ENCODE results near the gene MYL6B.
A peak's percentile ranks its signal among the peaks of the same experiment; 100 is the strongest.

MYL6B gene

DNA sequence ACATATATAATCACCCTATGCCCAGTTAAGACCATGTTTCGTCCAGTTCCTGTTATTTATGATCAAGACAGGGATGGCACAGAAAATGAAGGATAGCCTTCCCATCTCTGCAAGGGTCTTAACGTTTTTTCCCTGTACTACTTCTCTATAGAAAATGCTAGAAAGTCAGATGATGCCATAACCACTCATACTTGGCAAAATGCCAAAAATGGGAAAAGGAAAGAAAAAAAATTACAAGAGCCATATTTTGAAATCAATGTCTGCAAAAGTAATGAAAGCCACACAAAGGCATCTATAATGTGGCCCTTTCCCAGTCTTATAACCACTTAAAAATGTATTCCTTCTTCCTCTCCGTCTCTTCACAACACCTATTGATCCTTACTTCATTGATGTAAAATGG lies 1.8 kb upstream of the MYL6B start:
- Histone ChIP-seq H3K36me3 (ENCODE audit: control insufficient read depth in 4 of 4, insufficient read depth in 4 of 4, low read length in 3 of 4) (peaks cover 0 to 10% (median 5%) of the 10 kb centered on the region in 4 experiments), H3K27me3 (replicated peaks in 2 of 5; ENCODE audit: control insufficient read depth in 4 of 5, insufficient read depth in 5 of 5, low read length in 4 of 5) (no peaks in the 10 kb centered on the region), H3K4me3 (ENCODE audit: control insufficient read depth in 1 of 7, extremely low read depth in 1 of 7, insufficient read depth in 4 of 7, low read depth in 2 of 7, low read length in 6 of 7) (no peak overlapping the region), H3K9me3 (ENCODE audit: control extremely low read depth in 1 of 5, control insufficient read depth in 4 of 5, insufficient read depth in 2 of 5, low read depth in 1 of 5, low read length in 4 of 5) (no peaks in the 10 kb centered on the region), H3K4me1 (ENCODE audit: control extremely low read depth in 1 of 4, control insufficient read depth in 4 of 4, insufficient read depth in 4 of 4, low read length in 3 of 4) (peaks cover 2 to 36% (median 27%) of the 10 kb centered on the region in 4 experiments), H3K27ac (ENCODE audit: insufficient read depth in 1 of 2, low read depth in 1 of 2, low read length in 2 of 2, poor library complexity in 1 of 2, severe bottlenecking in 2 of 2) (no peak overlapping the region)
- CTCF ChIA-PET = interaction anchor here (0.6 to 1.0 kb wide), 4 partner anchors 9 to 75 kb away, joined by 3 to 4 read pairs (median 3); partner anchors contain the start of gene ESYT1
- no CpG with 5 or more reads among the region's 3 CpGs for WGBS (ENCODE audit: insufficient coverage)
- POLR2A ChIA-PET = interaction anchor here (0.7 kb wide), 2 partner anchors 79 to 196 kb away, joined by 4 to 8 read pairs; no protein-coding TSS in a partner anchor
- DNase-seq = peak; percentile 48 to 66 (median 61)

DNA sequence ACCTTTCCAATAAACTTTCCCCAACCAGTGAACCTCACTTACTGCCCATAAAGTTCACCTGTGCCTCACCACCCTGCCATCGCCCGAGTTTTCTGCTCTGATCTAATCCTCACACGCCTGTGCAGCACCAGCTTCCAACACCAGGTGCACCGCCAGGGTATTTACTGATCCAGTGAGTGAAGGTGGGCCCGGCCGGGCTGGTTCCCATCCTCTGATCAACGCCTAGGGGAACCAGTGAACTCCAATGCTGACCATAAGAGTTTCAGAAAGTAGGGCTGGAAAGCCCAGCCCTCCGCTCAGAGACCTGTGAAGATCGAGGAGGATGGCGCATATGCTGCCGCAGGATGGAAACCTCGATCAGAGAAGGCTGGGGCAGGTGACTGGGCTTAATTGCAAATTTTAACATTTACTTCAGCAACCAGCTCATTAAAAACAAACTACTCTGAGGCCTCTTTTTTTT lies 685 bp upstream of the MYL6B start:
- peak overlapping the region; percentile 85 to 93 for H3K27ac ChIP-seq (ENCODE audit: insufficient read depth in 1 of 2, low read depth in 1 of 2, low read length in 2 of 2, poor library complexity in 1 of 2, severe bottlenecking in 2 of 2)
- ChIA-PET CTCF (interaction anchor here (1.0 to 1.3 kb wide), 4 partner anchors 13 to 34 kb away, joined by 4 to 8 read pairs (median 5); partner anchors contain the start of genes ESYT1 and ZC3H10), POLR2A (interaction anchor here (1.0 to 1.4 kb wide), 2 partner anchors 24 to 70 kb away, joined by 4 to 5 read pairs; partner anchors contain the start of genes ESYT1 and RNF41)
- 11% methylated on average over 12 of the region's 12 CpGs for WGBS (ENCODE audit: insufficient coverage)
- peaks cover 2 to 36% (median 28%) of the 10 kb centered on the region in 4 experiments for H3K4me1 ChIP-seq (ENCODE audit: control extremely low read depth in 1 of 4, control insufficient read depth in 4 of 4, insufficient read depth in 4 of 4, low read length in 3 of 4)
- H3K4me3 ChIP-seq (ENCODE audit: control insufficient read depth in 1 of 7, extremely low read depth in 1 of 7, insufficient read depth in 4 of 7, low read depth in 2 of 7, low read length in 6 of 7) = peak overlapping the region; percentile 47 to 91 (median 83)
- peak in 2 of 3 donors; percentile 65 to 71 for DNase-seq
- no peaks in the 10 kb centered on the region for H3K27me3 ChIP-seq (replicated peaks in 2 of 5; ENCODE audit: control insufficient read depth in 4 of 5, insufficient read depth in 5 of 5, low read length in 4 of 5)
- H3K36me3 ChIP-seq (ENCODE audit: control insufficient read depth in 4 of 4, insufficient read depth in 4 of 4, low read length in 3 of 4) = peaks cover 0 to 13% (median 8%) of the 10 kb centered on the region in 4 experiments
- H3K9me3 ChIP-seq (ENCODE audit: control extremely low read depth in 1 of 5, control insufficient read depth in 4 of 5, insufficient read depth in 2 of 5, low read depth in 1 of 5, low read length in 4 of 5) = no peaks in the 10 kb centered on the region

DNA sequence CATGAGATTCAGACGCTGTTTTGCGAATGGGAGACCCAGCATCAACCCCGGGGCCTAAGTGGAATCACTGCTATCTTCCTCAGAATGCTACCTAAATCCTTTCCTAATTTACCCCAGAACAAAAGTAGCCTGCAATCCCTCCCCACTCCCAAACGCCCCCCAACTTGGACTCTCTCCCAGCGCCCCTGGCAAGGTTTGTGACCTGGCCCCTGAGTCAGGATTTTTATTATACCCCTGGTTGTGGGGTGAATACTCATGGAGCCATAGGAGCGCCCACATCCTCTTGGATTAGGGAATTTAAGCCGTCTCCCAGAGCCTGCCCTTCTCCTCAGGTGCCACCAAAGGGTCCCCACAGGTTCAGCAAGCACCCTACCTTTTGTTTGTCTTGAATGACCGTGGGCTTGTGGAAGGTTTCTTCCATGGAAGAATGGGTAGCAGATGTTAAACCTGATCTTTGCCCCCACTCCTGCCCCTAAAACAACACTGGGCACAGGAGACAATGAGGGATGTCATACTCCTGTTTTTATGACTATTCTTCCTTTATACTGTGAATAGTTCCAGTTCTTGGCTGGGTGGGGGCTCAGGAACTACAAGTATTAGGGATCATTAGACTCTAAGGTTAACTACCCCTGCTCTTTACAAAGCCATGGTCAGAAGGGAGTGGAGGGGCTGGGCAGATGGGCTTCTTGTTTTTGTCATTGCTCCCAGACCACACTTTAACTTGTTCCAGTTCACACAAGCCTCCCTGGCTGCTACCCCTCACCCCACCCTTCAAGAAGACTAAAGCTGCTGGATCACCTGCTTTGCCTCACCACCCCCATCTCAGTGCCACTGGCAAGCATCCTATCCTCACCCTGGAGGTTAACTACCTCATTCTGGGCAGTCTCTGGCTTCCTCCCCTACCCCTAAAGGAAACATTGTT lies 630 bp downstream of the MYL6B start:
- Histone ChIP-seq H3K4me3 (ENCODE audit: control insufficient read depth in 1 of 7, extremely low read depth in 1 of 7, insufficient read depth in 4 of 7, low read depth in 2 of 7, low read length in 6 of 7) (peak overlapping the region; percentile 47 to 91 (median 83)), H3K9me3 (ENCODE audit: control extremely low read depth in 1 of 5, control insufficient read depth in 4 of 5, insufficient read depth in 2 of 5, low read depth in 1 of 5, low read length in 4 of 5) (no peaks in the 10 kb centered on the region), H3K36me3 (ENCODE audit: control insufficient read depth in 4 of 4, insufficient read depth in 4 of 4, low read length in 3 of 4) (peaks cover 0 to 13% (median 8%) of the 10 kb centered on the region in 4 experiments), H3K27me3 (replicated peaks in 2 of 5; ENCODE audit: control insufficient read depth in 4 of 5, insufficient read depth in 5 of 5, low read length in 4 of 5) (no peaks in the 10 kb centered on the region), H3K27ac (ENCODE audit: insufficient read depth in 1 of 2, low read depth in 1 of 2, low read length in 2 of 2, poor library complexity in 1 of 2, severe bottlenecking in 2 of 2) (peak overlapping the region in 1 of 2 experiments; percentile 93), H3K4me1 (ENCODE audit: control extremely low read depth in 1 of 4, control insufficient read depth in 4 of 4, insufficient read depth in 4 of 4, low read length in 3 of 4) (peaks cover 2 to 46% (median 36%) of the 10 kb centered on the region in 4 experiments)
- CTCF ChIA-PET = interaction anchor here (2.3 to 3.1 kb wide), 2 partner anchors 14 to 26 kb away, joined by 8 to 15 read pairs; partner anchors contain the start of gene ESYT1
- POLR2A ChIA-PET = no interaction called here
- DNase-seq = no peak
- 36% methylated on average over 3 of the region's 8 CpGs for WGBS (ENCODE audit: insufficient coverage)

DNA sequence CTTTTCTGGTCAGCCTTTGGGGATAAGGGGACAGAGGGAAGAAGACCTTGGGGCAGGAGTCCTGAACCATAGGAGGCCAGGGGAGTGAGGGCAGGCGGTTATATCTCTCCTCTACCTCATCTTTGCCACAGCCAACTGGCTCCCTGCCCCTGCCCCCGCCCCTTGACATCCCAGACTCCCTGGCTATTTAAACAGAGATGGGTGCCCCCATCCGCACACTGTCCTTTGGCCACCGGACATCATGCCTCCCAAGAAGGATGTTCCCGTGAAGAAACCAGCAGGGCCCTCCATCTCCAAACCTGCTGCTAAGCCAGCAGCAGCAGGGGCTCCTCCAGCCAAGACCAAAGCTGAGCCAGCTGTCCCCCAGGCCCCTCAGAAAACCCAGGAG lies 1.3 kb downstream of the MYL6B start:
- no peaks in the 10 kb centered on the region for H3K9me3 ChIP-seq (ENCODE audit: control extremely low read depth in 1 of 5, control insufficient read depth in 4 of 5, insufficient read depth in 2 of 5, low read depth in 1 of 5, low read length in 4 of 5)
- H3K27ac ChIP-seq (ENCODE audit: insufficient read depth in 1 of 2, low read depth in 1 of 2, low read length in 2 of 2, poor library complexity in 1 of 2, severe bottlenecking in 2 of 2) = no peak overlapping the region
- peak overlapping the region in 2 of 7 experiments; percentile 77 to 88 for H3K4me3 ChIP-seq (ENCODE audit: control insufficient read depth in 1 of 7, extremely low read depth in 1 of 7, insufficient read depth in 4 of 7, low read depth in 2 of 7, low read length in 6 of 7)
- H3K27me3 ChIP-seq (replicated peaks in 2 of 5; ENCODE audit: control insufficient read depth in 4 of 5, insufficient read depth in 5 of 5, low read length in 4 of 5) = no peaks in the 10 kb centered on the region
- CTCF ChIA-PET = interaction anchor here (0.9 to 3.1 kb wide), 5 partner anchors 10 to 86 kb away, joined by 3 to 15 read pairs (median 4); partner anchors contain the start of gene ESYT1
- 100% methylated on average over 3 of the region's 5 CpGs for WGBS (ENCODE audit: insufficient coverage)
- DNase-seq = no peak
- peaks cover 0 to 13% (median 8%) of the 10 kb centered on the region in 4 experiments for H3K36me3 ChIP-seq (ENCODE audit: control insufficient read depth in 4 of 4, insufficient read depth in 4 of 4, low read length in 3 of 4)
- H3K4me1 ChIP-seq (ENCODE audit: control extremely low read depth in 1 of 4, control insufficient read depth in 4 of 4, insufficient read depth in 4 of 4, low read length in 3 of 4) = peaks cover 3 to 46% (median 36%) of the 10 kb centered on the region in 4 experiments
- POLR2A ChIA-PET = no interaction called here

DNA sequence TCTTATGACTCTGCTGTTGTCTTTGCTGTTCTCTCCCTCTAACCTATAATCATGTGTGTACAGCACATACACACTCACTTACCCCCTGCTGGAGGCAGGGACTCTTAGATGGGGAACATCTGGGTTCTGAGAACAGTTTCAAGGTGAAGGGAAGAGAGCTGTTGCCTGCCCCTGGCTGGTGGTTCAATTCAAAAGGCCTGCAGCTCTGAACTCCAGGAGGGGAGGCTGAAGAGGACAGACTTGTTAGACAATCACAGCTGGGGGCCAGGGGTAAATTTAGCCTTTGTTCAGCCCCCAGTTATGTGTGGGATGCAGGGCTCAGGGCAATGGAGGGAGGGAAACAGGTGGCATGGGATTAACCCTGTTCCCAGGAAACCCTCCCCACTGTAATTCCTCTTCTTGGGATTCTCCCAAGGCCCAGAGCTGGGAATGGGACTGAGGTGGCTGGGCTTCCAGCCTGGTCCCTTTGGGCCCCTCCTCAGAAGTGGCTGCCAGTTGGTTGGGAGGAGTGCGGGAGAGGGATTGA lies 1.9 kb downstream of the MYL6B start:
- no peak for DNase-seq
- Histone ChIP-seq H3K9me3 (ENCODE audit: control extremely low read depth in 1 of 5, control insufficient read depth in 4 of 5, insufficient read depth in 2 of 5, low read depth in 1 of 5, low read length in 4 of 5) (no peaks in the 10 kb centered on the region), H3K4me3 (ENCODE audit: control insufficient read depth in 1 of 7, extremely low read depth in 1 of 7, insufficient read depth in 4 of 7, low read depth in 2 of 7, low read length in 6 of 7) (no peak overlapping the region), H3K27me3 (replicated peaks in 2 of 5; ENCODE audit: control insufficient read depth in 4 of 5, insufficient read depth in 5 of 5, low read length in 4 of 5) (no peaks in the 10 kb centered on the region), H3K27ac (ENCODE audit: insufficient read depth in 1 of 2, low read depth in 1 of 2, low read length in 2 of 2, poor library complexity in 1 of 2, severe bottlenecking in 2 of 2) (no peak overlapping the region), H3K36me3 (ENCODE audit: control insufficient read depth in 4 of 4, insufficient read depth in 4 of 4, low read length in 3 of 4) (peaks cover 0 to 13% (median 8%) of the 10 kb centered on the region in 4 experiments), H3K4me1 (ENCODE audit: control extremely low read depth in 1 of 4, control insufficient read depth in 4 of 4, insufficient read depth in 4 of 4, low read length in 3 of 4) (peaks cover 6 to 53% (median 41%) of the 10 kb centered on the region in 4 experiments)
- ChIA-PET POLR2A (no interaction called here), CTCF (interaction anchor here (0.7 to 3.1 kb wide), 13 partner anchors 9 to 87 kb away, joined by 3 to 15 read pairs (median 3); partner anchors contain the start of genes ESYT1, SMARCC2 and ZC3H10)
- no CpG with 5 or more reads among the region's 1 CpG for whole genome bisulfite sequencing (ENCODE audit: insufficient coverage)

DNA sequence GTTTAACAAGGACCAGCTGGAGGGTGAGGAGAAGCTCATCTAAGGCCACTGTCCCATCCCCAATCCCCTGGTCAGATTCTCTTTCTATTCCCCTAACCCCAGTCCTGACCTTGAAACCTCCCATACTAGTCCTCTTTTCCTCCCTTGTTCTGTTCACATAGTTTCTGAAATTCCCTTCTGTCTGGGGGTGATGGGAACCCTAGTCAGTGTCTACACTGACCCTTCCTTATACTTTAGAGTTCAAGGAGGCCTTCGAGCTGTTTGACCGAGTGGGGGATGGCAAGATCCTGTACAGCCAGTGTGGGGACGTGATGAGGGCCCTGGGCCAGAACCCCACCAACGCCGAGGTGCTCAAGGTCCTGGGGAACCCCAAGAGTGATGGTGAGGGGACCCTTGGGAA lies 2.4 kb downstream of the MYL6B start:
- Histone ChIP-seq H3K27me3 (replicated peaks in 2 of 5; ENCODE audit: control insufficient read depth in 4 of 5, insufficient read depth in 5 of 5, low read length in 4 of 5) (no peaks in the 10 kb centered on the region), H3K27ac (ENCODE audit: insufficient read depth in 1 of 2, low read depth in 1 of 2, low read length in 2 of 2, poor library complexity in 1 of 2, severe bottlenecking in 2 of 2) (no peak overlapping the region), H3K36me3 (ENCODE audit: control insufficient read depth in 4 of 4, insufficient read depth in 4 of 4, low read length in 3 of 4) (peaks cover 0 to 17% (median 12%) of the 10 kb centered on the region in 4 experiments), H3K9me3 (ENCODE audit: control extremely low read depth in 1 of 5, control insufficient read depth in 4 of 5, insufficient read depth in 2 of 5, low read depth in 1 of 5, low read length in 4 of 5) (no peaks in the 10 kb centered on the region), H3K4me3 (ENCODE audit: control insufficient read depth in 1 of 7, extremely low read depth in 1 of 7, insufficient read depth in 4 of 7, low read depth in 2 of 7, low read length in 6 of 7) (no peak overlapping the region), H3K4me1 (ENCODE audit: control extremely low read depth in 1 of 4, control insufficient read depth in 4 of 4, insufficient read depth in 4 of 4, low read length in 3 of 4) (peaks cover 10 to 58% (median 46%) of the 10 kb centered on the region in 4 experiments)
- no peak for DNase-seq
- CTCF ChIA-PET = interaction anchor here (0.7 to 3.1 kb wide), 13 partner anchors 8 to 88 kb away, joined by 3 to 15 read pairs (median 3); partner anchors contain the start of genes ESYT1, SMARCC2 and ZC3H10
- WGBS (ENCODE audit: insufficient coverage) = no CpG with 5 or more reads among the region's 5 CpGs
- POLR2A ChIA-PET = no interaction called here
